Measurements from ENCODE around the gene PIP5K1B.
A peak's percentile ranks its signal among the peaks of the same experiment; 100 is the strongest.

The PIP5K1B gene

GRCh38 chr9:68919661-68920060 lies 214.6 kb downstream of the PIP5K1B start:
- no peak for DNase-seq
- in situ Hi-C loops (cut with MboI; ENCODE audit: low pct_unique_long_range_greater_than_20kb, low sequenced_read_pairs): no loop called here

- no peak for DNase-seq
- in situ Hi-C loops (cut with MboI; ENCODE audit: low pct_unique_long_range_greater_than_20kb, low sequenced_read_pairs): no loop called here
Observed at GRCh38 chr9:68920921-68921320, 215.9 kb downstream of the PIP5K1B start.

GRCh38 chr9:68923480-68923879 lies 218.4 kb downstream of the PIP5K1B start:
- in situ Hi-C loops (cut with MboI; ENCODE audit: low pct_unique_long_range_greater_than_20kb, low sequenced_read_pairs): no loop called here
- DNase-seq: no peak

GRCh38 chr9:68925175-68925574 lies 220.1 kb downstream of the PIP5K1B start:
- no peak for DNase-seq
- in situ Hi-C loops (cut with MboI; ENCODE audit: low pct_unique_long_range_greater_than_20kb, low sequenced_read_pairs): no loop called here

- in situ Hi-C loops (cut with MboI; ENCODE audit: low pct_unique_long_range_greater_than_20kb, low sequenced_read_pairs): no loop called here
- peak; percentile 31 for DNase-seq
Observed at GRCh38 chr9:68927165-68927564, 222.1 kb downstream of the PIP5K1B start.

- in situ Hi-C loops (cut with MboI; ENCODE audit: low pct_unique_long_range_greater_than_20kb, low sequenced_read_pairs): no loop called here
- DNase-seq: no peak
Observed at GRCh38 chr9:68931821-68932220, 226.8 kb downstream of the PIP5K1B start.

GRCh38 chr9:68932458-68932857 lies 227.4 kb downstream of the PIP5K1B start:
- in situ Hi-C loops (cut with MboI; ENCODE audit: low pct_unique_long_range_greater_than_20kb, low sequenced_read_pairs): no loop called here
- DNase-seq: no peak

- in situ Hi-C loops (cut with MboI; ENCODE audit: low pct_unique_long_range_greater_than_20kb, low sequenced_read_pairs): no loop called here
- DNase-seq: no peak
Observed at GRCh38 chr9:68933434-68934328, 228.6 kb downstream of the PIP5K1B start.

GRCh38 chr9:68934329-68934644 lies 229.2 kb downstream of the PIP5K1B start:
- in situ Hi-C loops (cut with MboI; ENCODE audit: low pct_unique_long_range_greater_than_20kb, low sequenced_read_pairs): no loop called here
- DNase-seq: no peak

GRCh38 chr9:68940573-68940972 lies 235.5 kb downstream of the PIP5K1B start:
- in situ Hi-C loops (cut with MboI; ENCODE audit: low pct_unique_long_range_greater_than_20kb, low sequenced_read_pairs): no loop called here
- DNase-seq: no peak

- DNase-seq: no peak
- in situ Hi-C loops (cut with MboI; ENCODE audit: low pct_unique_long_range_greater_than_20kb, low sequenced_read_pairs): no loop called here
Observed at GRCh38 chr9:68941780-68942459, 236.9 kb downstream of the PIP5K1B start.

- in situ Hi-C loops (cut with MboI; ENCODE audit: low pct_unique_long_range_greater_than_20kb, low sequenced_read_pairs): no loop called here
Observed at GRCh38 chr9:68942790-68943189, 237.8 kb downstream of the PIP5K1B start.

GRCh38 chr9:68947015-68947414 lies 242.0 kb downstream of the PIP5K1B start:
- in situ Hi-C loops (cut with MboI; ENCODE audit: low pct_unique_long_range_greater_than_20kb, low sequenced_read_pairs): no loop called here
- no peak for DNase-seq

More at GRCh38 chr9:68942790-68943189, 237.8 kb downstream of the PIP5K1B start:
- no peak for DNase-seq

- in situ Hi-C loops (cut with MboI; ENCODE audit: low pct_unique_long_range_greater_than_20kb, low sequenced_read_pairs): no loop called here
- DNase-seq: no peak
Observed at GRCh38 chr9:68947842-68948569, 243.0 kb downstream of the PIP5K1B start.

- DNase-seq: no peak
Observed at GRCh38 chr9:68949271-68950000, 244.4 kb downstream of the PIP5K1B start.

GRCh38 chr9:68950188-68950587 lies 245.1 kb downstream of the PIP5K1B start:
- DNase-seq: no peak
- in situ Hi-C loops (cut with MboI; ENCODE audit: low pct_unique_long_range_greater_than_20kb, low sequenced_read_pairs): no loop called here

More at GRCh38 chr9:68949271-68950000, 244.4 kb downstream of the PIP5K1B start:
- in situ Hi-C loops (cut with MboI; ENCODE audit: low pct_unique_long_range_greater_than_20kb, low sequenced_read_pairs): no loop called here

- in situ Hi-C loops (cut with MboI; ENCODE audit: low pct_unique_long_range_greater_than_20kb, low sequenced_read_pairs): no loop called here
- no peak for DNase-seq
Observed at GRCh38 chr9:68950689-68951088, 245.6 kb downstream of the PIP5K1B start.

GRCh38 chr9:68951879-68952659 lies 247.0 kb downstream of the PIP5K1B start:
- peak; percentile 71 for DNase-seq
- in situ Hi-C loops (cut with MboI; ENCODE audit: low pct_unique_long_range_greater_than_20kb, low sequenced_read_pairs): no loop called here

GRCh38 chr9:68953771-68954170 lies 248.7 kb downstream of the PIP5K1B start:
- in situ Hi-C loops (cut with MboI; ENCODE audit: low pct_unique_long_range_greater_than_20kb, low sequenced_read_pairs): no loop called here
- DNase-seq: no peak
